ENCODE results near the gene VLDLR. TPM values are rescaled to one million over a fixed set of nuclear protein-coding genes. Genes with fewer than 3 reads are reported as not detected.

VLDLR gene
- total RNA-seq, 2 donors from 2014 or later, result 29.5 to 38.7 TPM

DNA sequence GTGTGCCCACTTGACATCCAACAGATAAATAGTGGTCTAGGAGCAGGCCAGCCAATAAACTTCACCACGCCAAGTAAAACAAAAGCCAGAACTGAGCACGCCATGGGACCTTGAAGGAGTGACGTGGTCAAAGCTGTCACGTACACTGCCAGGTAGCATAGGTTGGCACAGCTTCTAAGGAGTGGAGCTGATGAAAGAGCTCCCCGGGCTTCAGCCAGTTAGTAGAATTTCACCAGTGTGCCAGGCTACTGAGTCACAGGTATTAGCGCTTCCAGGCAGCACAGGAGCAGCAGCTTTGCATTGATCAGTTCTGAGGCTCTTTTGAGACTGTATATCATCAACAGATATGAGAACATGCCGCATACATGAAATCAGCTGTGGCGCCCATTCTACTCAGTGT is 19.4 kb downstream of the VLDLR start:
- TF ChIP-seq, protein P1, sequence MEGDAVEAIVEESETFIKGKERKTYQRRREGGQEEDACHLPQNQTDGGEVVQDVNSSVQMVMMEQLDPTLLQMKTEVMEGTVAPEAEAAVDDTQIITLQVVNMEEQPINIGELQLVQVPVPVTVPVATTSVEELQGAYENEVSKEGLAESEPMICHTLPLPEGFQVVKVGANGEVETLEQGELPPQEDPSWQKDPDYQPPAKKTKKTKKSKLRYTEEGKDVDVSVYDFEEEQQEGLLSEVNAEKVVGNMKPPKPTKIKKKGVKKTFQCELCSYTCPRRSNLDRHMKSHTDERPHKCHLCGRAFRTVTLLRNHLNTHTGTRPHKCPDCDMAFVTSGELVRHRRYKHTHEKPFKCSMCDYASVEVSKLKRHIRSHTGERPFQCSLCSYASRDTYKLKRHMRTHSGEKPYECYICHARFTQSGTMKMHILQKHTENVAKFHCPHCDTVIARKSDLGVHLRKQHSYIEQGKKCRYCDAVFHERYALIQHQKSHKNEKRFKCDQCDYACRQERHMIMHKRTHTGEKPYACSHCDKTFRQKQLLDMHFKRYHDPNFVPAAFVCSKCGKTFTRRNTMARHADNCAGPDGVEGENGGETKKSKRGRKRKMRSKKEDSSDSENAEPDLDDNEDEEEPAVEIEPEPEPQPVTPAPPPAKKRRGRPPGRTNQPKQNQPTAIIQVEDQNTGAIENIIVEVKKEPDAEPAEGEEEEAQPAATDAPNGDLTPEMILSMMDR (conservative IDR thresholded peaks at IDR 0.05), result no peak
- H3K4me1 ChIP-seq (ENCODE audit: control insufficient read depth, insufficient read depth, low read length), result peaks cover 2% of the 10 kb centered on the region
- H3K27ac ChIP-seq (ENCODE audit: low read depth, low read length), result no peak overlapping the region
- H3K27me3 ChIP-seq (ENCODE audit: control insufficient read depth, insufficient read depth, low read length, poor library complexity, severe bottlenecking), result no peaks in the 10 kb centered on the region
- Mint-ChIP-seq H3K9me3 (no peaks in the 10 kb centered on the region), H3K4me1 (no peaks in the 10 kb centered on the region), H3K27ac (no peak overlapping the region), H3K27me3 (ENCODE audit: insufficient read depth) (no peaks in the 10 kb centered on the region), H3K4me3 (no peak overlapping the region), H3K36me3 (ENCODE audit: low read depth) (peaks cover 86% of the 10 kb centered on the region)
- DNase-seq, result no peak
- WGBS, 2 experiments (ENCODE audit: insufficient coverage in 1 of 2, insufficient read length in 1 of 2), result 96 to 98% methylated on average over 8 of the region's 8 CpGs
- no peak overlapping the region for H3K4me3 ChIP-seq (ENCODE audit: low read length)
- no peaks in the 10 kb centered on the region for H3K9me3 ChIP-seq (ENCODE audit: control insufficient read depth, low read length)
- H3K9ac ChIP-seq (ENCODE audit: extremely low read depth, low read length, poor library complexity, severe bottlenecking), result no peak overlapping the region
- H3K36me3 ChIP-seq (ENCODE audit: control insufficient read depth, insufficient read depth, low read length), result peaks cover 94% of the 10 kb centered on the region

DNA sequence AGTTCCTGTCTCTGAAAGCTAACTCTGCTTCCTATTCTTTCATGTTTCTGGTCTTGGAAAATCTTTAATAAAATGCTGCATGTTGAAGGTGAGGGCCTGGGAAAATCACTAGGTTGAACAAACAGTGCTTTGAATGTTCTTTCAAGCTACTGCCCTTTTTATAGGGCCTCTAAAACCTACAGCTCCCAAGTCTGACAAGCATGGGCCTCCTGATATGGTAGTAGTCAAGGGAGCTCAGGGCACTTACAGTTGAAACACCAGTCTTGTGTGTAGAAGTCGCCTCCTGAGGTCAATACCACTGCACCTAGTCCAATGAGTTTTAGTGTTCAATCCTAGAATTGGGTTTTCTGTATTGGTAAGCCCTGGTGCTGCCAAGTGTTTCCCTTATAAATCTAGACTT is 20.5 kb downstream of the VLDLR start:
- 94 to 100% methylated on average over 1 of the region's 1 CpG for WGBS, 2 experiments (ENCODE audit: insufficient coverage in 1 of 2, insufficient read length in 1 of 2)

DNA sequence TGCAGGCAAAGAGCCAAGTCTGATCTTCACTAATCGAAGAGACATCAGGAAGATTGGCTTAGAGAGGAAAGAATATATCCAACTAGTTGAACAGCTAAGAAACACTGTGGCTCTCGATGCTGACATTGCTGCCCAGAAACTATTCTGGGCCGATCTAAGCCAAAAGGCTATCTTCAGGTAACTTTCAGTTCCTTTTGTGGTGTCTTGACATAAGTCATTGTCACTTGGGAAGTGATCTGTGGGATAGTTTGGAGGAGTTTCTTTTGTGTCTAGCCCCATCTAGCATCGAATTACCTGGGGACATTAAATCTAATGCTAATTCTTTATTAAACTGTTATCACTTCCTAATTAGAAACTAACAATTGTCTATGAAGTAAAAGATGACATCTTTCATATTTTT is 24.0 kb downstream of the VLDLR start:
- Histone ChIP-seq H3K9ac (ENCODE audit: extremely low read depth, low read length, poor library complexity, severe bottlenecking) (no peak overlapping the region), H3K27ac (ENCODE audit: low read depth, low read length) (no peak overlapping the region), H3K4me3 (ENCODE audit: low read length) (no peak overlapping the region), H3K4me1 (ENCODE audit: control insufficient read depth, insufficient read depth, low read length) (no peaks in the 10 kb centered on the region), H3K36me3 (ENCODE audit: control insufficient read depth, insufficient read depth, low read length) (peaks cover 97% of the 10 kb centered on the region), H3K27me3 (ENCODE audit: control insufficient read depth, insufficient read depth, low read length, poor library complexity, severe bottlenecking) (no peaks in the 10 kb centered on the region), H3K9me3 (ENCODE audit: control insufficient read depth, low read length) (no peaks in the 10 kb centered on the region)
- Mint-ChIP-seq H3K9me3 (no peaks in the 10 kb centered on the region), H3K36me3 (ENCODE audit: low read depth) (peaks cover 94% of the 10 kb centered on the region), H3K27ac (no peak overlapping the region), H3K4me3 (no peak overlapping the region), H3K27me3 (ENCODE audit: insufficient read depth) (no peaks in the 10 kb centered on the region), H3K4me1 (no peaks in the 10 kb centered on the region)
- DNase-seq, result no peak
- TF ChIP-seq, protein P1 (conservative IDR thresholded peaks at IDR 0.05), result no peak
- WGBS, 2 experiments (ENCODE audit: insufficient coverage in 1 of 2, insufficient read length in 1 of 2), result 93 to 95% methylated on average over 3 of the region's 4 CpGs

More for the DNA sequence above, 20.5 kb downstream of the VLDLR start:
- Mint-ChIP-seq H3K4me1 (no peaks in the 10 kb centered on the region), H3K36me3 (ENCODE audit: low read depth) (peaks cover 90% of the 10 kb centered on the region), H3K27ac (no peak overlapping the region), H3K9me3 (no peaks in the 10 kb centered on the region), H3K27me3 (ENCODE audit: insufficient read depth) (no peaks in the 10 kb centered on the region), H3K4me3 (no peak overlapping the region)
- Histone ChIP-seq H3K36me3 (ENCODE audit: control insufficient read depth, insufficient read depth, low read length) (peaks cover 94% of the 10 kb centered on the region), H3K4me3 (ENCODE audit: low read length) (no peak overlapping the region), H3K27me3 (ENCODE audit: control insufficient read depth, insufficient read depth, low read length, poor library complexity, severe bottlenecking) (no peaks in the 10 kb centered on the region), H3K9me3 (ENCODE audit: control insufficient read depth, low read length) (no peaks in the 10 kb centered on the region), H3K27ac (ENCODE audit: low read depth, low read length) (no peak overlapping the region), H3K4me1 (ENCODE audit: control insufficient read depth, insufficient read depth, low read length) (peaks cover 2% of the 10 kb centered on the region), H3K9ac (ENCODE audit: extremely low read depth, low read length, poor library complexity, severe bottlenecking) (no peak overlapping the region)
- DNase-seq, result no peak
- TF ChIP-seq, protein P1 (conservative IDR thresholded peaks at IDR 0.05), result no peak
